ENCODE measurements around the gene ZNF169.
"Not testable (repeated sequence)": the region's sequence is repeated elsewhere in the genome, so short reads cannot be mapped to it uniquely, and the experiment has no call there.

Gene ZNF169

GRCh38 chr9:94339657-94340056 is 80.6 kb downstream of the ZNF169 start:
- not testable (repeated sequence) for H3F3A ChIP-seq (ENCODE audit: insufficient read depth, low read length); H3K27me3 ChIP-seq (ENCODE audit: insufficient read depth, low read length); H4K20me1 ChIP-seq (ENCODE audit: insufficient read depth, low read length); H3K79me2 ChIP-seq (ENCODE audit: insufficient read depth, low read length); H3K9me2 ChIP-seq (ENCODE audit: low read depth, low read length); H3K9ac ChIP-seq (ENCODE audit: low read length); H3K27ac ChIP-seq (ENCODE audit: low read depth, low read length, poor library complexity, severe bottlenecking); H3K4me2 ChIP-seq (ENCODE audit: low read length); H3K4me3 ChIP-seq (ENCODE audit: low read depth, low read length, poor library complexity, severe bottlenecking); H3K4me1 ChIP-seq (ENCODE audit: insufficient read depth, low read length, severe bottlenecking); H3K9me3 ChIP-seq (ENCODE audit: low read length); H2AFZ ChIP-seq (ENCODE audit: low read length); H3K36me3 ChIP-seq (ENCODE audit: insufficient read depth, low read length)

GRCh38 chr9:94340750-94341149 is 81.7 kb downstream of the ZNF169 start:
- H3K9ac ChIP-seq (ENCODE audit: low read length); H3K9me2 ChIP-seq (ENCODE audit: low read depth, low read length); H4K20me1 ChIP-seq (ENCODE audit: insufficient read depth, low read length); H3K36me3 ChIP-seq (ENCODE audit: insufficient read depth, low read length); H3K79me2 ChIP-seq (ENCODE audit: insufficient read depth, low read length); H3K27ac ChIP-seq (ENCODE audit: low read depth, low read length, poor library complexity, severe bottlenecking); H3F3A ChIP-seq (ENCODE audit: insufficient read depth, low read length); H3K27me3 ChIP-seq (ENCODE audit: insufficient read depth, low read length); H3K4me3 ChIP-seq (ENCODE audit: low read depth, low read length, poor library complexity, severe bottlenecking); H3K4me2 ChIP-seq (ENCODE audit: low read length); H2AFZ ChIP-seq (ENCODE audit: low read length); H3K9me3 ChIP-seq (ENCODE audit: low read length); H3K4me1 ChIP-seq (ENCODE audit: insufficient read depth, low read length, severe bottlenecking): not testable (repeated sequence)

DNA sequence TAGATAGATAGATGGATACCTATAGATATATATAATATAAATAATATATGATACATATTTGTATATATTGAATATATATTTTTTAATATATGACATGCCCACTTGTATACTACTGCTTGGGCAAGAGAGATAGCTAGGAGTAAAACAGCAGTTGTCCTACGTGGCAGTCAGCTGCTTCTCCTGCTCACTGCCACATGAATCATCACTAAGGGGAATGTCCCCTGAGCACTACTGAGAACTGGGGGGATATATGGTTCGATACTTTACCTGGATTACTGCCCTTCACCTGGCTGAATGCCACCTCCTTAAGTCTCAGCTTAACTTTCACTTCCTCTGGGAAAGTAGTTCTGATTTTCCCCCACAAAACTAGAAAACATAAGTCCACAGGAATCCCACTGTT is 82.6 kb downstream of the ZNF169 start:
- H3K79me2 ChIP-seq (ENCODE audit: insufficient read depth, low read length); H3K4me3 ChIP-seq (ENCODE audit: low read depth, low read length, poor library complexity, severe bottlenecking); H3F3A ChIP-seq (ENCODE audit: insufficient read depth, low read length); H4K20me1 ChIP-seq (ENCODE audit: insufficient read depth, low read length); H3K4me2 ChIP-seq (ENCODE audit: low read length); H3K4me1 ChIP-seq (ENCODE audit: insufficient read depth, low read length, severe bottlenecking); H3K9ac ChIP-seq (ENCODE audit: low read length); H2AFZ ChIP-seq (ENCODE audit: low read length); H3K27ac ChIP-seq (ENCODE audit: low read depth, low read length, poor library complexity, severe bottlenecking); H3K9me3 ChIP-seq (ENCODE audit: low read length); H3K36me3 ChIP-seq (ENCODE audit: insufficient read depth, low read length); H3K9me2 ChIP-seq (ENCODE audit: low read depth, low read length); H3K27me3 ChIP-seq (ENCODE audit: insufficient read depth, low read length): not testable (repeated sequence)

GRCh38 chr9:94347451-94347850 is 88.4 kb downstream of the ZNF169 start:
- H3K4me3 ChIP-seq (ENCODE audit: low read depth, low read length, poor library complexity, severe bottlenecking); H3K4me1 ChIP-seq (ENCODE audit: insufficient read depth, low read length, severe bottlenecking); H3K9me3 ChIP-seq (ENCODE audit: low read length); H4K20me1 ChIP-seq (ENCODE audit: insufficient read depth, low read length); H3K4me2 ChIP-seq (ENCODE audit: low read length); H3K27me3 ChIP-seq (ENCODE audit: insufficient read depth, low read length); H3K27ac ChIP-seq (ENCODE audit: low read depth, low read length, poor library complexity, severe bottlenecking); H3K79me2 ChIP-seq (ENCODE audit: insufficient read depth, low read length); H3K36me3 ChIP-seq (ENCODE audit: insufficient read depth, low read length); H3K9ac ChIP-seq (ENCODE audit: low read length); H3F3A ChIP-seq (ENCODE audit: insufficient read depth, low read length); H2AFZ ChIP-seq (ENCODE audit: low read length); H3K9me2 ChIP-seq (ENCODE audit: low read depth, low read length): not testable (repeated sequence)

GRCh38 chr9:94348754-94349153 is 89.7 kb downstream of the ZNF169 start:
- H3F3A ChIP-seq (ENCODE audit: insufficient read depth, low read length); H2AFZ ChIP-seq (ENCODE audit: low read length); H4K20me1 ChIP-seq (ENCODE audit: insufficient read depth, low read length); H3K36me3 ChIP-seq (ENCODE audit: insufficient read depth, low read length); H3K4me2 ChIP-seq (ENCODE audit: low read length); H3K79me2 ChIP-seq (ENCODE audit: insufficient read depth, low read length); H3K4me1 ChIP-seq (ENCODE audit: insufficient read depth, low read length, severe bottlenecking); H3K9me3 ChIP-seq (ENCODE audit: low read length); H3K9ac ChIP-seq (ENCODE audit: low read length); H3K27ac ChIP-seq (ENCODE audit: low read depth, low read length, poor library complexity, severe bottlenecking); H3K9me2 ChIP-seq (ENCODE audit: low read depth, low read length); H3K4me3 ChIP-seq (ENCODE audit: low read depth, low read length, poor library complexity, severe bottlenecking); H3K27me3 ChIP-seq (ENCODE audit: insufficient read depth, low read length): not testable (repeated sequence)

All from OCI-LY1 (cell line).